Nephron (organoid): ENCODE data around the gene CDCA4.

Experiments used
- H3K27ac Mint-ChIP-seq, 3 experiments: 2 replicates each; pipeline ENCODE4 v1.8.0; 2020; ENCODE audit warnings: mixed read lengths in 3 of 3, mild to moderate bottlenecking in 2 of 3, moderate library complexity in 1 of 3
- H3K27me3 Mint-ChIP-seq: 2 replicates; pipeline ENCODE4 v1.8.0; 2021; ENCODE audit warnings: low read depth, mild to moderate bottlenecking, moderate library complexity, mixed read lengths
- H3K36me3 Mint-ChIP-seq: 2 replicates; pipeline ENCODE4 v1.8.0; 2020; ENCODE audit warnings: low read depth, mixed read lengths
- H3K4me1 Mint-ChIP-seq: 2 replicates; pipeline ENCODE4 v1.8.0; 2020; ENCODE audit warnings: mixed read lengths
- H3K4me3 Mint-ChIP-seq, 3 experiments: 2 replicates each; pipeline ENCODE4 v1.8.0; 2020; ENCODE audit warnings: mild to moderate bottlenecking in 3 of 3, mixed read lengths in 3 of 3, moderate library complexity in 2 of 3
- H3K9me3 Mint-ChIP-seq: 2 replicates; pipeline ENCODE4 v1.8.0; 2020; ENCODE audit warnings: mixed read lengths
- CTCF ChIP-seq, 3 experiments: fragments of 200-600 bp; sonication (generic); IDR thresholded peaks; one replicate each; pipeline ENCODE4 v1.5.0; 2021; ENCODE audit warnings: antibody characterized with exemption in 3 of 3; ENCODE audit not compliant: unreplicated experiment in 3 of 3

The CDCA4 gene

GRCh38 chr14:105005329-105005928 lies 15.5 kb downstream of the CDCA4 start:
- Mint-ChIP-seq H3K36me3 (peaks cover 12% of the 10 kb centered on the region), H3K4me3 (no peak overlapping the region), H3K27me3 (no peaks in the 10 kb centered on the region), H3K4me1 (peaks cover 8% of the 10 kb centered on the region), H3K9me3 (no peaks in the 10 kb centered on the region), H3K27ac (no peak overlapping the region)
- no peak for TF ChIP-seq CTCF (IDR thresholded peaks at IDR 0.05; ENCODE audit: unreplicated experiment in 3 of 3)

- H3K27me3 Mint-ChIP-seq, result peaks cover 3% of the 10 kb centered on the region
- H3K9me3 Mint-ChIP-seq, result no peaks in the 10 kb centered on the region
- TF ChIP-seq CTCF (IDR thresholded peaks at IDR 0.05; ENCODE audit: unreplicated experiment in 3 of 3), result no peak
- H3K27ac Mint-ChIP-seq, result no peak overlapping the region
- peaks cover 9% of the 10 kb centered on the region for H3K4me1 Mint-ChIP-seq
- H3K36me3 Mint-ChIP-seq, result peaks cover 11% of the 10 kb centered on the region
- H3K4me3 Mint-ChIP-seq, result no peak overlapping the region
Measured at GRCh38 chr14:104999361-104999760, 21.5 kb downstream of the CDCA4 start.

- Mint-ChIP-seq H3K27ac (no peak overlapping the region), H3K9me3 (no peaks in the 10 kb centered on the region), H3K36me3 (peaks cover 16% of the 10 kb centered on the region), H3K4me1 (peaks cover 15% of the 10 kb centered on the region), H3K4me3 (no peak overlapping the region), H3K27me3 (peaks cover 3% of the 10 kb centered on the region)
- TF ChIP-seq CTCF (IDR thresholded peaks at IDR 0.05; ENCODE audit: unreplicated experiment in 3 of 3), result no peak
Measured at GRCh38 chr14:104998801-104999200, 22.1 kb downstream of the CDCA4 start.

GRCh38 chr14:104996483-104996882 lies 24.4 kb downstream of the CDCA4 start:
- no peak overlapping the region for H3K4me3 Mint-ChIP-seq
- peaks cover 34% of the 10 kb centered on the region for H3K36me3 Mint-ChIP-seq
- no peaks in the 10 kb centered on the region for H3K9me3 Mint-ChIP-seq
- peaks cover 25% of the 10 kb centered on the region for H3K4me1 Mint-ChIP-seq
- TF ChIP-seq CTCF (IDR thresholded peaks at IDR 0.05; ENCODE audit: unreplicated experiment in 3 of 3), result no peak
- H3K27ac Mint-ChIP-seq, result no peak overlapping the region
- peaks cover 3% of the 10 kb centered on the region for H3K27me3 Mint-ChIP-seq

- Mint-ChIP-seq H3K27ac (no peak overlapping the region), H3K9me3 (no peaks in the 10 kb centered on the region), H3K36me3 (peaks cover 34% of the 10 kb centered on the region), H3K27me3 (peaks cover 3% of the 10 kb centered on the region), H3K4me1 (peaks cover 25% of the 10 kb centered on the region), H3K4me3 (no peak overlapping the region)
- TF ChIP-seq CTCF (IDR thresholded peaks at IDR 0.05; ENCODE audit: unreplicated experiment in 3 of 3), result no peak
Measured at GRCh38 chr14:104996032-104996431, 24.9 kb downstream of the CDCA4 start.

GRCh38 chr14:104994978-104995377 lies 25.9 kb downstream of the CDCA4 start:
- H3K27ac Mint-ChIP-seq, result no peak overlapping the region
- no peak overlapping the region for H3K4me3 Mint-ChIP-seq
- peaks cover 25% of the 10 kb centered on the region for H3K4me1 Mint-ChIP-seq
- H3K36me3 Mint-ChIP-seq, result peaks cover 33% of the 10 kb centered on the region
- no peaks in the 10 kb centered on the region for H3K9me3 Mint-ChIP-seq
- TF ChIP-seq CTCF (IDR thresholded peaks at IDR 0.05; ENCODE audit: unreplicated experiment in 3 of 3), result no peak
- H3K27me3 Mint-ChIP-seq, result peaks cover 3% of the 10 kb centered on the region
